Stimulated activated naive CD4-positive, alpha-beta T cell (primary cell): ENCODE results near the gene KLHL28.

Experiments
- DNase-seq, 6 experiments: peaks; one replicate each; lab custom pipeline; 2025; lab: John Stamatoyannopoulos, UW

Gene KLHL28

GRCh38 chr14:44960146-44960545, 1.6 kb downstream of the KLHL28 start:
- DNase-seq = no peak

- no peak for DNase-seq
Observed at GRCh38 chr14:44959538-44959937, 2.2 kb downstream of the KLHL28 start.

- no peak for DNase-seq
Observed at GRCh38 chr14:44956866-44957265, 4.9 kb downstream of the KLHL28 start.

GRCh38 chr14:44955528-44955927, 6.2 kb downstream of the KLHL28 start:
- DNase-seq = no peak

- no peak for DNase-seq
Observed at GRCh38 chr14:44954750-44955149, 7.0 kb downstream of the KLHL28 start.

GRCh38 chr14:44952391-44953110, 9.2 kb downstream of the KLHL28 start:
- no peak for DNase-seq

- DNase-seq = no peak
Observed at GRCh38 chr14:44951051-44951450, 10.7 kb downstream of the KLHL28 start.

- no peak for DNase-seq
Observed at GRCh38 chr14:44945264-44945663, 16.5 kb downstream of the KLHL28 start.

GRCh38 chr14:44944107-44944506, 17.6 kb downstream of the KLHL28 start:
- no peak for DNase-seq

- DNase-seq = no peak
Observed at GRCh38 chr14:44942436-44942835, 19.3 kb downstream of the KLHL28 start.

- DNase-seq = no peak
Observed at GRCh38 chr14:44941591-44941990, 20.2 kb downstream of the KLHL28 start.

- peak in 2 of 6 experiments; percentile 21 to 24 for DNase-seq
Observed at GRCh38 chr14:44940944-44941343, 20.8 kb downstream of the KLHL28 start.

- no peak for DNase-seq
Observed at GRCh38 chr14:44940211-44940610, 21.5 kb downstream of the KLHL28 start.

- DNase-seq = no peak
Observed at GRCh38 chr14:44937547-44937946, 24.2 kb downstream of the KLHL28 start.

- no peak for DNase-seq
Observed at GRCh38 chr14:44935155-44935554, 26.6 kb downstream of the KLHL28 start.

GRCh38 chr14:44928793-44929192, 33.0 kb downstream of the KLHL28 start:
- DNase-seq = no peak

- DNase-seq = no peak
Observed at GRCh38 chr14:44914849-44915248, 46.9 kb downstream of the KLHL28 start.

- peak in 1 of 6 experiments; percentile 6 for DNase-seq
Observed at GRCh38 chr14:44912041-44912869, 49.5 kb downstream of the KLHL28 start.

GRCh38 chr14:44910821-44911220, 50.9 kb downstream of the KLHL28 start:
- DNase-seq = no peak

- no peak for DNase-seq
Observed at GRCh38 chr14:44901696-44902095, 60.1 kb downstream of the KLHL28 start.

GRCh38 chr14:44898551-44898950, 63.2 kb downstream of the KLHL28 start:
- DNase-seq = peak in 1 of 6 experiments; percentile 4

- no peak for DNase-seq
Observed at GRCh38 chr14:44897845-44898151, 63.9 kb downstream of the KLHL28 start.

GRCh38 chr14:44897041-44897844, 64.5 kb downstream of the KLHL28 start:
- DNase-seq = peak; percentile 93 to 99 (median 95)
